Endothelial cell of coronary artery (primary cell): ENCODE results near the gene HAUS7. TPM values are rescaled to one million over a fixed set of nuclear protein-coding genes. Genes with fewer than 3 reads are reported as not detected.

Experiments
- total RNA-seq: library from RNA; depleted of rRNA; stranded (reverse); fragments of >200 nt; gene quantifications from 2 replicates; pipeline ENCODE4 v1.2.3, GENCODE V29; 2014

HAUS7 gene
- total RNA-seq = 18.8 and 21.3 TPM in 2 replicates

GRCh38 chrX:153470411-153471363 lies at the start of gene HAUS7:
Gene HAUS7, minus strand, starts transcription at chrX:153470576. Its CDS starts 19 bp downstream, at chrX:153470557.

DNA sequence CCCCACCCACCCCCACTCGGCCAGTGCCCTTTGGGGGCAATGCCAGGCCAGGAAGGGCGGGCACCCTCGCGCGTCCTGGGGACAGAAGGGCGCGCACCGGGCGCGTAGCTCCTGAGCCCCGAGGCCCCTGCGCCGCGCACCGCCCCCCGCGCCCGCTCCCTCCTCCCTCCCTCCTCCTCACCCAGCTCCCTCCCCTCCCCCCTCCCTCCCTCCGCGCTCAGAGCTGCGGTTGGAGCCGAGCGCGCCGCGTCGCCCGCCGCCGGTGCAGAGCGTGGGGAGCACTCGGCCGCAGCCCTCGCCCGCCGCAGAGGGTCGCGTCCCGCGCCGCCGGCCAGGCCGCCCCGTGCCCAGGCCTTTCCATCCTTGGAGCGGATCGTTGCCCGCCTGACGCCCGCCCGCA lies 47.0 kb upstream of the HAUS7 start, which contains the start of gene ATP2B3:
Gene ATP2B3 (plus strand): TSS at position 220 of the 400 bp plus-strand sequence. CDS start 18,606 bp downstream, outside the sequence.

GRCh38 chrX:153494541-153495361 lies 24.4 kb upstream of the HAUS7 start, which contains the start of gene BGN:
Gene BGN, plus strand, starts transcription at chrX:153494980. Its CDS starts 9,652 bp downstream, at chrX:153504632.

DNA sequence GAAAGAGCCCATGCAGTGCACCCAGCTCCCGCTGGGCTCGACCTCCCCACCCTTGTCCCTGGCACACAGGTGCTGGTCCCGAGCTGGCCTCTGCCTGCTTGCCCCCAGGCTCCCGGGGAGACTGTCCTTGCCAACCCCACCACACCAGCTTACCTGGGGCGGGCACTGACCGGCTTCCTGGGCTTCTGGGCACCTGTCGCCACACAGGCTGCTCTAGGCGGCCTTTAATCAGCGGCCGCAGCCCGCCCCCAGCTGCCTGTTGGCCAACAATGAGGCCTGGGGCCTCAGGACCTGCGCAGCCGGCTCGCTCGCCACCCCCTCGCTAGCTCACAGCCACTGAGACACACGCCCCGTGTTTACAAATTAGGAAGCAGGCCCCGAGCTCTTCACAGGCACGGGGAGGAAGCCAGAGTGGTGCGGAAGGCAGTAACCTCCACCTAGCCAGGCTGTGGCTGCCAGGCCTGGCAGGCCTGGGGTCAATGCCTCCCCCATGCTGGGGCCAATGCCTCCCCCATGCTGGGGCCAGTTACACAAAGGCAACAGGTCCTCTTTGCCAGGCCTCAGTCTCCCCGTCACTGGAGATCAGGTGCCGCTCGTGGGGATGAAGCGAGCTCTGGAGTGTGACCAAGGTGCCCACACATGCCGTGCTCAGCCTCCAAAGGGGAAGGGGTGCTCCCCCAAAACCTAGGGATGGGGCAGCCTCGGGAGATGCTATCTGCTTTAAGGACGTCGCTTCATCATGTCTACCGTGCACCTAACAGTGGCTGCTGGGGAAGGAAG lies 24.3 kb downstream of the HAUS7 start, which contains the start of gene TREX2:
Gene TREX2 (minus strand): TSS at position 201 of the 780 bp plus-strand sequence. CDS start 626 bp downstream, outside the sequence.

GRCh38 chrX:153411255-153411987 lies 59.0 kb downstream of the HAUS7 start, which contains the start of gene ZFP92:
Gene ZFP92, plus strand, starts transcription at chrX:153411472. Its CDS starts 6,851 bp downstream, at chrX:153418323.

GRCh38 chrX:153401133-153401764 lies 69.1 kb downstream of the HAUS7 start, which contains the start of gene PNMA6E:
Gene PNMA6E, minus strand, starts transcription at chrX:153401350. Its CDS starts 2,501 bp downstream, at chrX:153398849.

Other genes with a start within 250 kb of the HAUS7 start
- not detected in 2 replicates for gene PNMA6F, start 148.8 kb downstream of the HAUS7 start, total RNA-seq
- 3.8 and 5.9 TPM in 2 replicates for gene ZNF275, start 136.4 kb downstream of the HAUS7 start, total RNA-seq
- not detected in 2 replicates for gene PNMA6E, start 69.2 kb downstream of the HAUS7 start, total RNA-seq
- 0.90 and 1.5 TPM in 2 replicates for gene ZFP92, start 59.1 kb downstream of the HAUS7 start, total RNA-seq
- gene TREX2, start 24.5 kb downstream of the HAUS7 start, total RNA-seq = 2.8 and 3.7 TPM in 2 replicates
- 16.6 and 71.1 TPM in 2 replicates for gene BGN, start 24.4 kb upstream of the HAUS7 start, total RNA-seq
- under 0.01 TPM in 2 replicates for gene ATP2B3, start 47.1 kb upstream of the HAUS7 start, total RNA-seq
- gene CCNQ, start 128.6 kb upstream of the HAUS7 start, total RNA-seq = 36.4 and 40.9 TPM in 2 replicates
- under 0.01 TPM in 1 of 2 replicates, not detected in the other for gene DUSP9, start 176.6 kb upstream of the HAUS7 start, total RNA-seq
- gene PNCK, start 203.2 kb upstream of the HAUS7 start, total RNA-seq = 0.09 TPM in 1 of 2 replicates, not detected in the other
- gene SLC6A8, start 217.3 kb upstream of the HAUS7 start, total RNA-seq = 3.4 and 7.9 TPM in 2 replicates